ENCODE measurements around the gene ANKMY1. TPM values are rescaled to one million over a fixed set of nuclear protein-coding genes. Genes with fewer than 3 reads are reported as not detected.

The ANKMY1 gene
- polyA plus RNA-seq, 1 experiment: 6.8 TPM

- Histone ChIP-seq H3K27me3 (ENCODE audit: control insufficient read depth, insufficient read depth, low read length) (no peaks in the 10 kb centered on the region), H3K4me3 (ENCODE audit: low read depth, low read length) (no peak overlapping the region), H3K36me3 (ENCODE audit: control insufficient read depth, insufficient read depth, low read length) (no peaks in the 10 kb centered on the region; the same call in 1 of the 2 replicates)
- DNase-seq (ENCODE audit: low read depth): no peak
- TF ChIP-seq CTCF (IDR thresholded peaks at IDR 0.05; ENCODE audit: insufficient read depth, low read depth, low read length): no peak
- ChIA-PET CTCF (interaction anchor here (0.7 to 3.2 kb wide), 17 partner anchors 8 to 337 kb away, joined by 3 to 35 read pairs (median 4); partner anchors contain the start of gene DUSP28), POLR2A (no interaction called here)
Observed at GRCh38 chr2:240514631-240515030, 43.2 kb downstream of the ANKMY1 start.

- Histone ChIP-seq H3K4me3 (ENCODE audit: low read depth, low read length) (no peak overlapping the region), H3K36me3 (ENCODE audit: control insufficient read depth, insufficient read depth, low read length) (no peaks in the 10 kb centered on the region; the same call in 1 of the 2 replicates), H3K27me3 (ENCODE audit: control insufficient read depth, insufficient read depth, low read length) (no peaks in the 10 kb centered on the region)
- peak; percentile 97 for TF ChIP-seq CTCF (IDR thresholded peaks at IDR 0.05; ENCODE audit: insufficient read depth, low read depth, low read length)
- DNase-seq (ENCODE audit: low read depth): peak; percentile 31
- ChIA-PET POLR2A (no interaction called here), CTCF (interaction anchor here (0.6 to 3.2 kb wide), 31 partner anchors 9 to 372 kb away, joined by 3 to 35 read pairs (median 4); partner anchors contain the start of genes CAPN10 and DUSP28)
Observed at GRCh38 chr2:240513549-240514287, 44.1 kb downstream of the ANKMY1 start.

GRCh38 chr2:240512666-240513535 is 44.9 kb downstream of the ANKMY1 start:
- Histone ChIP-seq H3K4me3 (ENCODE audit: low read depth, low read length) (no peak overlapping the region), H3K36me3 (ENCODE audit: control insufficient read depth, insufficient read depth, low read length) (no peaks in the 10 kb centered on the region; the same call in 1 of the 2 replicates), H3K27me3 (ENCODE audit: control insufficient read depth, insufficient read depth, low read length) (no peaks in the 10 kb centered on the region)
- CTCF ChIA-PET: interaction anchor here (1.0 to 3.2 kb wide), 7 partner anchors 11 to 328 kb away, joined by 3 to 35 read pairs (median 5); partner anchors contain the start of genes CAPN10 and DUSP28
- no peak for TF ChIP-seq CTCF (IDR thresholded peaks at IDR 0.05; ENCODE audit: insufficient read depth, low read depth, low read length)
- POLR2A ChIA-PET: no interaction called here
- DNase-seq (ENCODE audit: low read depth): no peak

GRCh38 chr2:240512109-240512485 is 45.7 kb downstream of the ANKMY1 start:
- POLR2A ChIA-PET: no interaction called here
- TF ChIP-seq CTCF (IDR thresholded peaks at IDR 0.05; ENCODE audit: insufficient read depth, low read depth, low read length): no peak
- Histone ChIP-seq H3K36me3 (ENCODE audit: control insufficient read depth, insufficient read depth, low read length) (no peaks in the 10 kb centered on the region; the same call in 1 of the 2 replicates), H3K4me3 (ENCODE audit: low read depth, low read length) (no peak overlapping the region), H3K27me3 (ENCODE audit: control insufficient read depth, insufficient read depth, low read length) (no peaks in the 10 kb centered on the region)
- CTCF ChIA-PET: interaction anchor here (0.7 to 2.6 kb wide), 4 partner anchors 12 to 328 kb away, joined by 3 to 12 read pairs (median 4); partner anchors contain the start of gene DUSP28
- DNase-seq (ENCODE audit: low read depth): no peak

All from BJ (cell line).